Tibial nerve (tissue), 4 donors: Measurements from ENCODE around the gene ZNF653.

Experiments used
- EP300 ChIP-seq, 2 donors: sonication (generic); formaldehyde crosslinking; IDR thresholded peaks; one replicate each; pipeline ENCODE4 v1.6.1; 2017; ENCODE audit warnings: antibody characterized with exemption in 2 of 2, mild to moderate bottlenecking in 1 of 2
- TF ChIP-seq, protein P1 (sequence below), 5 experiments: fragments of 200-600 bp in 3 of 5; fragments of 450-650 bp in 2 of 5; sonication (generic) in 3 of 5; IDR thresholded peaks; one replicate each; pipeline ENCODE4 v1.5.1; 2016 to 2019; ENCODE audit warnings: antibody characterized with exemption in 5 of 5, mild to moderate bottlenecking in 3 of 5, moderate library complexity in 2 of 5

DNA sequence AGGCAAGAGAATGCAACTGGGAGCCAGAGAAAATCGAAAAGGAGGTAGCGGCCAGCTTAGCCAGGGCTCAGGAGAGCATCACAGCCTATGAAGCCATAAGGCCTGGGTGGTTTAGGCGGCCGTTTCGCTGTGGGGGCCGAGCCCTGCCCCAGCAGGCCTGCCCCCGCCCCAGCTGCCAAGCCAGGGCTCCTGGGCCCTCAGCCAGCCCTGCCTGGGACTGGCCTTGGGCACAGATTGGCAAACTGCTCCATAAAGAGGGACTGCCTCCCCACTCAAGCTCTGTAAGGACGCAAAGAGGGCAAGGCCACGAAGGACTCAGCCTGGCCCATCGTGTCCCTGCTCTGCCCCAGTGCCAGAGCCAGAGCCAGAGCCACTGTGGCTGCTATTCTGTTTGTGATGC is 10.2 kb downstream of the ZNF653 start:
- TF ChIP-seq, protein P1, sequence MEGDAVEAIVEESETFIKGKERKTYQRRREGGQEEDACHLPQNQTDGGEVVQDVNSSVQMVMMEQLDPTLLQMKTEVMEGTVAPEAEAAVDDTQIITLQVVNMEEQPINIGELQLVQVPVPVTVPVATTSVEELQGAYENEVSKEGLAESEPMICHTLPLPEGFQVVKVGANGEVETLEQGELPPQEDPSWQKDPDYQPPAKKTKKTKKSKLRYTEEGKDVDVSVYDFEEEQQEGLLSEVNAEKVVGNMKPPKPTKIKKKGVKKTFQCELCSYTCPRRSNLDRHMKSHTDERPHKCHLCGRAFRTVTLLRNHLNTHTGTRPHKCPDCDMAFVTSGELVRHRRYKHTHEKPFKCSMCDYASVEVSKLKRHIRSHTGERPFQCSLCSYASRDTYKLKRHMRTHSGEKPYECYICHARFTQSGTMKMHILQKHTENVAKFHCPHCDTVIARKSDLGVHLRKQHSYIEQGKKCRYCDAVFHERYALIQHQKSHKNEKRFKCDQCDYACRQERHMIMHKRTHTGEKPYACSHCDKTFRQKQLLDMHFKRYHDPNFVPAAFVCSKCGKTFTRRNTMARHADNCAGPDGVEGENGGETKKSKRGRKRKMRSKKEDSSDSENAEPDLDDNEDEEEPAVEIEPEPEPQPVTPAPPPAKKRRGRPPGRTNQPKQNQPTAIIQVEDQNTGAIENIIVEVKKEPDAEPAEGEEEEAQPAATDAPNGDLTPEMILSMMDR (IDR thresholded peaks at IDR 0.05), result no peak
- no peak for TF ChIP-seq EP300 (IDR thresholded peaks at IDR 0.05)
